Common myeloid progenitor, CD34-positive (primary cell): ENCODE data around the gene PTCH2.
A peak's percentile ranks its signal among the peaks of the same experiment; 100 is the strongest.

Experiments used
- CTCF ChIA-PET: fragments of 350-600 bp; sonication (Branson Sonifier 250); formaldehyde crosslinking; loops from one replicate; lab custom pipeline; 2021; ENCODE audit warnings: antibody characterized with exemption; lab: Charles Lee
- POLR2A ChIA-PET: fragments of 350-600 bp; sonication (Branson Sonifier 250); formaldehyde crosslinking; loops from one replicate; lab custom pipeline; 2021; ENCODE audit warnings: antibody characterized with exemption; lab: Charles Lee
- DNase-seq, 3 donors: peaks; one replicate each; pipeline versions ENCODE4 v3.0.0 to v3.0.0-alpha.2; 2013
- H3K27ac ChIP-seq, 2 experiments: 1 replicate in 1 of 2; 2 replicates in 1 of 2; pipeline ENCODE4 v1.7.0; 2013; ENCODE audit warnings: inconsistent platforms in 2 of 2, low read length in 2 of 2, mild to moderate bottlenecking in 2 of 2, low read depth in 1 of 2, moderate library complexity in 1 of 2; ENCODE audit not compliant: severe bottlenecking in 2 of 2, insufficient read depth in 1 of 2, poor library complexity in 1 of 2
- H3K27me3 ChIP-seq, 5 experiments: replicated peaks in 2 of 5; 1 replicate in 3 of 5; 2 replicates in 2 of 5; pipeline versions ENCODE4 v1.6.1 to v1.7.0; 2013; ENCODE audit warnings: low read length in 4 of 5, mild to moderate bottlenecking in 2 of 5, moderate library complexity in 2 of 5, inconsistent platforms in 1 of 5; ENCODE audit not compliant: insufficient read depth in 5 of 5, control insufficient read depth in 4 of 5
- H3K36me3 ChIP-seq, 4 experiments: 1 replicate in 2 of 4; 2 replicates in 2 of 4; pipeline versions ENCODE4 v1.6.1 to v1.7.0; 2013; ENCODE audit warnings: low read length in 3 of 4, control low read depth in 1 of 4, mild to moderate bottlenecking in 1 of 4; ENCODE audit not compliant: control insufficient read depth in 4 of 4, insufficient read depth in 4 of 4
- H3K4me1 ChIP-seq, 4 experiments: 1 replicate in 3 of 4; 2 replicates in 1 of 4; pipeline versions ENCODE4 v1.6.1 to v1.7.1; 2013; ENCODE audit warnings: low read length in 3 of 4, mild to moderate bottlenecking in 3 of 4, control low read depth in 1 of 4, inconsistent platforms in 1 of 4, moderate library complexity in 1 of 4; ENCODE audit not compliant: control insufficient read depth in 4 of 4, insufficient read depth in 4 of 4; ENCODE audit errors: control extremely low read depth in 1 of 4
- H3K4me3 ChIP-seq, 7 experiments: 1 replicate in 4 of 7; 2 replicates in 3 of 7; pipeline versions ENCODE4 v1.5.1 to v1.7.0; 2013; ENCODE audit warnings: mild to moderate bottlenecking in 7 of 7, low read length in 6 of 7, moderate library complexity in 6 of 7, inconsistent platforms in 2 of 7, low read depth in 2 of 7, control low read depth in 1 of 7; ENCODE audit not compliant: insufficient read depth in 4 of 7, control insufficient read depth in 1 of 7; ENCODE audit errors: extremely low read depth in 1 of 7
- H3K9me3 ChIP-seq, 5 experiments: 1 replicate in 4 of 5; 2 replicates in 1 of 5; pipeline versions ENCODE4 v1.6.1 to v1.7.1; 2013; ENCODE audit warnings: low read length in 4 of 5, mild to moderate bottlenecking in 2 of 5, inconsistent platforms in 1 of 5, low read depth in 1 of 5, moderate library complexity in 1 of 5; ENCODE audit not compliant: control insufficient read depth in 4 of 5, insufficient read depth in 2 of 5; ENCODE audit errors: control extremely low read depth in 1 of 5
- WGBS: methylation state at CpG from one replicate; pipeline ENCODE4 v1.1.5; 2013; ENCODE audit not compliant: insufficient coverage; 5-methylcytosine and 5-hydroxymethylcytosine counted together

Gene PTCH2

GRCh38 chr1:44784094-44785028 lies 58.7 kb downstream of the PTCH2 start:
- Histone ChIP-seq H3K9me3 (no peaks in the 10 kb centered on the region), H3K27me3 (no peaks in the 10 kb centered on the region), H3K27ac (no peak overlapping the region), H3K4me1 (peaks cover 8 to 35% (median 30%) of the 10 kb centered on the region in 4 experiments), H3K36me3 (peaks cover 7 to 23% (median 14%) of the 10 kb centered on the region in 4 experiments), H3K4me3 (peak overlapping the region; percentile 11 to 69 (median 23))
- peak in 1 of 3 donors; percentile 42 for DNase-seq
- ChIA-PET POLR2A (interaction anchor here (0.6 to 1.2 kb wide), 2 partner anchors 8 to 34 kb away, joined by 3 to 5 read pairs; no protein-coding TSS in a partner anchor), CTCF (interaction anchor here (1.0 to 7.5 kb wide), 9 partner anchors 9 to 54 kb away, joined by 3 to 43 read pairs (median 7); partner anchors contain the start of genes BTBD19, DYNLT4, PLK3 and RNU5D-1)
- WGBS: 13% methylated on average over 67 of the region's 71 CpGs

GRCh38 chr1:44783697-44784093 lies 59.4 kb downstream of the PTCH2 start:
- 73% methylated on average over 5 of the region's 8 CpGs for WGBS
- H3K4me3 ChIP-seq: peak overlapping the region in 6 of 7 experiments; percentile 11 to 69 (median 30)
- H3K27ac ChIP-seq: no peak overlapping the region
- peaks cover 10 to 29% (median 18%) of the 10 kb centered on the region in 4 experiments for H3K36me3 ChIP-seq
- no peaks in the 10 kb centered on the region for H3K9me3 ChIP-seq
- no peak for DNase-seq
- H3K4me1 ChIP-seq: peaks cover 8 to 35% (median 30%) of the 10 kb centered on the region in 4 experiments
- no peaks in the 10 kb centered on the region for H3K27me3 ChIP-seq
- ChIA-PET POLR2A (no interaction called here), CTCF (interaction anchor here (1.0 to 2.1 kb wide), 2 partner anchors 9 to 26 kb away, joined by 3 to 9 read pairs; no protein-coding TSS in a partner anchor)

- Histone ChIP-seq H3K9me3 (no peaks in the 10 kb centered on the region), H3K4me1 (peaks cover 5 to 46% (median 43%) of the 10 kb centered on the region in 4 experiments), H3K36me3 (peaks cover 10 to 51% (median 37%) of the 10 kb centered on the region in 4 experiments), H3K4me3 (no peak overlapping the region), H3K27ac (no peak overlapping the region), H3K27me3 (no peaks in the 10 kb centered on the region)
- WGBS: 97% methylated on average over 10 of the region's 14 CpGs
- ChIA-PET CTCF (interaction anchor here (0.7 to 1.4 kb wide), 6 partner anchors 9 to 67 kb away, joined by 3 to 5 read pairs (median 3); no protein-coding TSS in a partner anchor), POLR2A (no interaction called here)
- DNase-seq: no peak
Measured at GRCh38 chr1:44780583-44781121, 62.4 kb downstream of the PTCH2 start.

- H3K9me3 ChIP-seq: no peaks in the 10 kb centered on the region
- H3K36me3 ChIP-seq: peaks cover 10 to 51% (median 37%) of the 10 kb centered on the region in 4 experiments
- H3K27me3 ChIP-seq: no peaks in the 10 kb centered on the region
- H3K27ac ChIP-seq: no peak overlapping the region
- CTCF ChIA-PET: interaction anchor here (1.1 to 1.4 kb wide), 3 partner anchors 9 to 12 kb away, joined by 3 to 5 read pairs (median 3); partner anchors contain the start of gene BEST4
- WGBS: 96% methylated on average over 5 of the region's 6 CpGs
- no peak overlapping the region for H3K4me3 ChIP-seq
- H3K4me1 ChIP-seq: peaks cover 0 to 40% (median 38%) of the 10 kb centered on the region in 4 experiments
- DNase-seq: no peak
- POLR2A ChIA-PET: no interaction called here
Measured at GRCh38 chr1:44778705-44779576, 64.1 kb downstream of the PTCH2 start.

GRCh38 chr1:44777969-44778635 lies 65.0 kb downstream of the PTCH2 start:
- peak overlapping the region in 1 of 7 experiments; percentile 92 for H3K4me3 ChIP-seq

GRCh38 chr1:44777547-44777946 lies 65.5 kb downstream of the PTCH2 start:
- CTCF ChIA-PET: interaction anchor here (1.1 to 1.4 kb wide), 2 partner anchors 10 kb away, joined by 3 to 5 read pairs; partner anchors contain the start of gene BEST4
- POLR2A ChIA-PET: no interaction called here
- Histone ChIP-seq H3K27me3 (no peaks in the 10 kb centered on the region), H3K27ac (peak overlapping the region in 1 of 2 experiments; percentile 96), H3K36me3 (peaks cover 10 to 51% (median 37%) of the 10 kb centered on the region in 4 experiments), H3K9me3 (no peaks in the 10 kb centered on the region), H3K4me3 (peak overlapping the region in 1 of 7 experiments; percentile 92), H3K4me1 (peaks cover 0 to 34% (median 29%) of the 10 kb centered on the region in 4 experiments)
- no peak for DNase-seq
- 91% methylated on average over 13 of the region's 14 CpGs for WGBS

More at GRCh38 chr1:44777969-44778635, 65.0 kb downstream of the PTCH2 start:
- CTCF ChIA-PET: interaction anchor here (1.1 to 1.4 kb wide), 2 partner anchors 10 to 11 kb away, joined by 3 to 5 read pairs; partner anchors contain the start of gene BEST4
- peaks cover 0 to 34% (median 31%) of the 10 kb centered on the region in 4 experiments for H3K4me1 ChIP-seq
- H3K27ac ChIP-seq: peak overlapping the region in 1 of 2 experiments; percentile 96
- H3K36me3 ChIP-seq: peaks cover 10 to 51% (median 37%) of the 10 kb centered on the region in 4 experiments
- 83% methylated on average over 12 of the region's 13 CpGs for WGBS
- POLR2A ChIA-PET: no interaction called here
- no peaks in the 10 kb centered on the region for H3K27me3 ChIP-seq
- no peaks in the 10 kb centered on the region for H3K9me3 ChIP-seq
- DNase-seq: no peak
